ENCODE data around the gene GPC6. TPM values are rescaled to one million over a fixed set of nuclear protein-coding genes. Genes with fewer than 3 reads are reported as not detected.

GPC6 gene
- polyA plus RNA-seq, 1 of the 3 experiments (the other 2 are of a cell fraction), result 6.7 TPM

DNA sequence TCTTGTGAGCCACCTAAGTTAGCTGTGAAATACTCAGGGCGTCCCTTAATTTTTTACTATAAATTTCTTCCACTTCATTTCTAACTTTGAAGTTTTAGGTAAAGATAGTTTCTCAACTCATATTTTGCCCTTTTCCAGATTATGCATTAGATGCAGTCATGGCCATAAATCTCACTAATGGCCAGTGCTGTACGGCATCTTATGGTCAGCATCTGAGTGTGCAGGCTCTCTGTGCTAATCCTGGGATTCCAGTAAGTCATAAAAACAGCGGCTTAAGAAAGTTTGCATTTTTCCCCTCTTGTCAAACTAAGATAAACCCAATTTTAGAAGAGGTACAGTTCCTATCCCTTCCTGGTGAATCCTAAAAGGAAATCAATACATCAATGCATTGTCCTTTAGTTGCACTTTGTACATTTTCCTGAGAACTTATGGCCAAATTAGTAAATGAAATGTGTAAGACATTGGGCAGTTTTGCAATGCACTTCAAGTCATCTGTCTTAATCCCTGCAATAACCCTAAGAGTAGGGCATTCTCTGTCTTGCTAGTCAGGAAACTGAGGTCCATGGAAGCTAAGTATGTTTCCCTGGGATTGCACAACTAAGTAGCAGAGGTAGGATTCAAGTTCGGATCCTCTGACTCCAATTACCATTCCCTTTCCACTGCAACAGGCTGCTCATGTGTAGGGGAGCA is 1106.7 kb downstream of the GPC6 start:
- H2AFZ ChIP-seq (ENCODE audit: low read depth), result no peak overlapping the region
- H3K36me3 ChIP-seq (replicated peaks in 1 of 2; ENCODE audit: control insufficient read depth in 1 of 2, insufficient read depth in 2 of 2, low read length in 1 of 2), result no peaks in the 10 kb centered on the region
- H3K4me3 ChIP-seq (ENCODE audit: low read depth in 2 of 2, low read length in 1 of 2), result no peak overlapping the region
- H4K20me1 ChIP-seq (ENCODE audit: insufficient read depth), result no peaks in the 10 kb centered on the region
- TF ChIP-seq, protein P1, sequence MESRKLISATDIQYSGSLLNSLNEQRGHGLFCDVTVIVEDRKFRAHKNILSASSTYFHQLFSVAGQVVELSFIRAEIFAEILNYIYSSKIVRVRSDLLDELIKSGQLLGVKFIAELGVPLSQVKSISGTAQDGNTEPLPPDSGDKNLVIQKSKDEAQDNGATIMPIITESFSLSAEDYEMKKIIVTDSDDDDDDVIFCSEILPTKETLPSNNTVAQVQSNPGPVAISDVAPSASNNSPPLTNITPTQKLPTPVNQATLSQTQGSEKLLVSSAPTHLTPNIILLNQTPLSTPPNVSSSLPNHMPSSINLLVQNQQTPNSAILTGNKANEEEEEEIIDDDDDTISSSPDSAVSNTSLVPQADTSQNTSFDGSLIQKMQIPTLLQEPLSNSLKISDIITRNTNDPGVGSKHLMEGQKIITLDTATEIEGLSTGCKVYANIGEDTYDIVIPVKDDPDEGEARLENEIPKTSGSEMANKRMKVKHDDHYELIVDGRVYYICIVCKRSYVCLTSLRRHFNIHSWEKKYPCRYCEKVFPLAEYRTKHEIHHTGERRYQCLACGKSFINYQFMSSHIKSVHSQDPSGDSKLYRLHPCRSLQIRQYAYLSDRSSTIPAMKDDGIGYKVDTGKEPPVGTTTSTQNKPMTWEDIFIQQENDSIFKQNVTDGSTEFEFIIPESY (IDR thresholded peaks at IDR 0.05; ENCODE audit: borderline replicate concordance, low read depth), result no peak
- TF ChIP-seq EP300 (IDR thresholded peaks at IDR 0.05; ENCODE audit: borderline replicate concordance in 1 of 2, low read depth in 1 of 2, low read length in 1 of 2), result no peak
- TF ChIP-seq TAF1 (IDR thresholded peaks at IDR 0.05; ENCODE audit: borderline replicate concordance, low read depth, low read length), result no peak
- TF ChIP-seq RFX5 (IDR thresholded peaks at IDR 0.05; ENCODE audit: low read length), result no peak
- no peak for TF ChIP-seq TEAD4 (IDR thresholded peaks at IDR 0.05; ENCODE audit: borderline replicate concordance, insufficient read depth)
- TF ChIP-seq MXI1 (IDR thresholded peaks at IDR 0.05; ENCODE audit: low read depth, low read length), result no peak
- no peak for TF ChIP-seq NRF1 (IDR thresholded peaks at IDR 0.05; ENCODE audit: low read depth, low read length)
- no peak for TF ChIP-seq TCF12 (IDR thresholded peaks at IDR 0.05)
- no peak for TF ChIP-seq RCOR1 (IDR thresholded peaks at IDR 0.05; ENCODE audit: low read length)
- TF ChIP-seq, protein P2, sequence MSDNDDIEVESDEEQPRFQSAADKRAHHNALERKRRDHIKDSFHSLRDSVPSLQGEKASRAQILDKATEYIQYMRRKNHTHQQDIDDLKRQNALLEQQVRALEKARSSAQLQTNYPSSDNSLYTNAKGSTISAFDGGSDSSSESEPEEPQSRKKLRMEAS (IDR thresholded peaks at IDR 0.05; ENCODE audit: low read depth), result no peak
- no peak for TF ChIP-seq FOXJ3 (CRISPR knock-in tag; IDR thresholded peaks at IDR 0.05)
- TF ChIP-seq, protein P3, sequence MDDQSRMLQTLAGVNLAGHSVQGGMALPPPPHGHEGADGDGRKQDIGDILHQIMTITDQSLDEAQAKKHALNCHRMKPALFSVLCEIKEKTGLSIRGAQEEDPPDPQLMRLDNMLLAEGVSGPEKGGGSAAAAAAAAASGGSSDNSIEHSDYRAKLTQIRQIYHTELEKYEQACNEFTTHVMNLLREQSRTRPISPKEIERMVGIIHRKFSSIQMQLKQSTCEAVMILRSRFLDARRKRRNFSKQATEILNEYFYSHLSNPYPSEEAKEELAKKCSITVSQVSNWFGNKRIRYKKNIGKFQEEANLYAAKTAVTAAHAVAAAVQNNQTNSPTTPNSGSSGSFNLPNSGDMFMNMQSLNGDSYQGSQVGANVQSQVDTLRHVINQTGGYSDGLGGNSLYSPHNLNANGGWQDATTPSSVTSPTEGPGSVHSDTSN (IDR thresholded peaks at IDR 0.05), result no peak
- no peak for TF ChIP-seq POLR2AphosphoS5 (IDR thresholded peaks at IDR 0.05; ENCODE audit: low read depth, low read length)
- no peak for TF ChIP-seq RAD21 (IDR thresholded peaks at IDR 0.05; ENCODE audit: low read length)
- TF ChIP-seq SIN3A (IDR thresholded peaks at IDR 0.05; ENCODE audit: borderline replicate concordance, low read depth, low read length), result no peak
- no peak for TF ChIP-seq MEF2A (IDR thresholded peaks at IDR 0.05; ENCODE audit: borderline replicate concordance, low read depth)
- TF ChIP-seq GABPA (IDR thresholded peaks at IDR 0.05; ENCODE audit: low read depth), result no peak
- no peak for TF ChIP-seq FOXM1 (IDR thresholded peaks at IDR 0.05; ENCODE audit: low read depth)
- ChIA-PET POLR2A (no interaction called here), CTCF (no interaction called here)
- no peak for DNase-seq
- no peak overlapping the region for H3K27ac ChIP-seq (ENCODE audit: low read depth in 2 of 2, low read length in 1 of 2)
- H3K79me2 ChIP-seq (ENCODE audit: insufficient read depth), result no peaks in the 10 kb centered on the region
- H3K9ac ChIP-seq, result no peak overlapping the region
- H3K4me1 ChIP-seq (ENCODE audit: control insufficient read depth in 1 of 2, insufficient read depth in 2 of 2, low read depth in 1 of 2, low read length in 1 of 2), result peaks cover 2 to 17% of the 10 kb centered on the region in 2 experiments; a peak in 3 of 4 replicates
- 89% methylated on average over 4 of the region's 4 CpGs for WGBS (ENCODE audit: low lambda C conversion rate)
- no peaks in the 10 kb centered on the region for H3K9me2 ChIP-seq
- H3F3A ChIP-seq (replicated peaks; ENCODE audit: insufficient read depth), result peaks cover 9% of the 10 kb centered on the region
- H3K27me3 ChIP-seq (ENCODE audit: insufficient read depth), result no peaks in the 10 kb centered on the region
- no peak overlapping the region for H3K4me2 ChIP-seq
- H3K9me3 ChIP-seq, result no peaks in the 10 kb centered on the region
